Astrocyte of the spinal cord (primary cell): ENCODE measurements around the gene SLC22A23.

Experiments
- DNase-seq: peaks from one replicate; pipeline ENCODE4 v3.0.0; 2011; ENCODE audit warnings: low read depth, low spot score
- H3K4me3 ChIP-seq: 2 replicates; pipeline ENCODE4 v1.5.1; 2011; ENCODE audit warnings: low read depth, mild to moderate bottlenecking, low read length, moderate library complexity
- in situ Hi-C: cut with HindIII; loops from 2 replicates; pipeline ENCODE4 v1.10.0; 2017; ENCODE audit warnings: low sequenced_read_pairs
- TF ChIP-seq, protein P1 (sequence below): IDR thresholded peaks from 2 replicates; pipeline ENCODE4 v1.5.1; 2012; ENCODE audit warnings: low read depth, mild to moderate bottlenecking, low read length, inconsistent platforms

Gene SLC22A23

DNA sequence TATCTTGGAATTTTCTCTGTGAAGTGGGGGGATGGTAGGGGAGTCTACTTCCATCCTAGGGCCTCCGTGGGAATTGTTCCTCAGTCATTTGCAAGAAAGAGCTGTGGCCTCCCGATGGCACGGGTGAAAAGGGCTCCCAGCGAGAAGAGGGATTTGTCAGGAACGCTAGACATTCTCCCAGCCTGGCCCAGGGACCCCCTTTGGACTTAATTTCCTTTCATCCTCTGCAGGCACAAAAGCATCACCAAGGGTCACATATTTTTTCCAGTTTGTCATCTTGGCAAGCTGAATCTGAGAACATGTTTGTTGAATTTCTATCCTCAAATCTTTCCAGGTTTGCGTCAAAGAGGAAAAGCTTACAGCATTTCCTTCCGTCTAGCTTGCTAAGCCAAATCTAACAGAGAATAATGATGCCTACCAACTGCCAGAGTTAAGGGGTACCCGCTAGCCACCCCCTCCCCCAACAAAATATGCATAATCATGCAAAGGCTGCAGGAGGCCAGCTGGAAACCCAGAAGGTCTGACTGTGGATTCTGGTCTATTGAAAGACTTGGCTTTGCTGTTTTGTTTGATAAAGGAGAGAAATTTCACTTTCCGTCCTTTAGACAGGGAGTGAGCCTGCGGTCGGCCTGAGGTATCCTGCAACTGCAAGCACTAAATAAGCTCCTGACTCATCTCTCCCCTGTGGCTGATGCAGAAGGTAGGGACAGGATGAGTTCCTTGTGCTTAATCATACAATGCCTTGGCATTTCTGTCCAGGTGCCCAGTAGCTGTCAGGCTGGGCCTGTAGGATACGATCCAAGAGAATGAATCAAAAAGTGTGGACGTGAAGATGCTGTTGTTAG, 175.0 kb downstream of the SLC22A23 start:
- H3K4me3 ChIP-seq: no peak overlapping the region
- in situ Hi-C loops: loop anchor here (25.0 kb wide), 1 partner anchor 430 kb away; no protein-coding TSS in a partner anchor
- peak; percentile 95 for DNase-seq
- TF ChIP-seq, protein P1, sequence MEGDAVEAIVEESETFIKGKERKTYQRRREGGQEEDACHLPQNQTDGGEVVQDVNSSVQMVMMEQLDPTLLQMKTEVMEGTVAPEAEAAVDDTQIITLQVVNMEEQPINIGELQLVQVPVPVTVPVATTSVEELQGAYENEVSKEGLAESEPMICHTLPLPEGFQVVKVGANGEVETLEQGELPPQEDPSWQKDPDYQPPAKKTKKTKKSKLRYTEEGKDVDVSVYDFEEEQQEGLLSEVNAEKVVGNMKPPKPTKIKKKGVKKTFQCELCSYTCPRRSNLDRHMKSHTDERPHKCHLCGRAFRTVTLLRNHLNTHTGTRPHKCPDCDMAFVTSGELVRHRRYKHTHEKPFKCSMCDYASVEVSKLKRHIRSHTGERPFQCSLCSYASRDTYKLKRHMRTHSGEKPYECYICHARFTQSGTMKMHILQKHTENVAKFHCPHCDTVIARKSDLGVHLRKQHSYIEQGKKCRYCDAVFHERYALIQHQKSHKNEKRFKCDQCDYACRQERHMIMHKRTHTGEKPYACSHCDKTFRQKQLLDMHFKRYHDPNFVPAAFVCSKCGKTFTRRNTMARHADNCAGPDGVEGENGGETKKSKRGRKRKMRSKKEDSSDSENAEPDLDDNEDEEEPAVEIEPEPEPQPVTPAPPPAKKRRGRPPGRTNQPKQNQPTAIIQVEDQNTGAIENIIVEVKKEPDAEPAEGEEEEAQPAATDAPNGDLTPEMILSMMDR: no peak

DNA sequence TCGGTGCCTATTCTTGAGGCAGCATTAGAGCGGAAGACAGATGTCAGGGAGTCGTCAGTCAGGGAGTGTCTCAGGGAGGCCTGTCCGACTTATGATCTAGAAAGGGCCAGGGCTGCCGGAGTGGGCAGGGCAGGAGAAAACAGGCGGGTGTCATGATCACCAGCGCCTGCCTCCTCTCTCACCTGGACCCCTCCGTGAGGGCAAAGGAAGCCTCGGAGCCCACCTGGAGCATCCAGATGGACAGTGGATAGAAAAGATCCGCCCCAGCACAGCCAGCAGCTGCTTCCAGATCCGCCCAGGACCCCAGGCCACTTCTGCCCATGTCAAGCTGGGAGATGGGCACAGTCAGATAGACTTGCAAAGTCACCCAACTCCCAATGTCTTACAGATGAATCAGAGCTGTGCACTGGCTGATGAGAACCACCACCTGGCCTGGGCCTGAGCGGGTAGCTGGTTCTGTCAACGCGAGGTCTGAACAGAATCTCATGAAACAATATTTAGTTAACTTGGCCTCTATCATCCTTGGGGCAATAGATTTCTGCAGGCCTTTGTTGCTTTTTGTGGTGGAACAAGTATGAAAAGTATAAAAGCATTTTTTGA, 175.9 kb downstream of the SLC22A23 start:
- in situ Hi-C loops: loop anchor here (25.0 kb wide), 1 partner anchor 431 kb away; no protein-coding TSS in a partner anchor
- TF ChIP-seq, protein P1: no peak
- no peak overlapping the region for H3K4me3 ChIP-seq
- peak; percentile 51 for DNase-seq

DNA sequence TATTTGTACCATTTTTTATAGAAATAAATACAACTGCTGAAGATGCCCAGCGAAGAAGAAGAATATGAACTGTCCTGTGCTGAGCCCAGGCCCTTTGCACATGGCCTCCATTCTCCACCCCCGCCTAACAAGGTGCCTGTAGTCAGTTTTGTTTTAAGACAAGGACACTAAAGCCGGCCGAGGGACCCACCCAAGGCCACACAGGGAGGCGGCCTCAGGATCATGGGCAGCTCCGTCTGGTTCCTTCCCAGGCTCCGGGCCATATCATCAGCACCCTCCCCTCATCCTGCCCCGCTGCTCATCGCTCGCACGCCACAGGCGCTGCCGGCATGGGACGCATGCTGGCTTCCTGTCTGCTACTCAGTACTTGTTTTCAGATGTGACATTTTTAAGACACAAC, 176.8 kb downstream of the SLC22A23 start:
- in situ Hi-C loops: loop anchor here (25.0 kb wide), 1 partner anchor 432 kb away; no protein-coding TSS in a partner anchor
- TF ChIP-seq, protein P1: no peak
- no peak for DNase-seq
- H3K4me3 ChIP-seq: no peak overlapping the region

DNA sequence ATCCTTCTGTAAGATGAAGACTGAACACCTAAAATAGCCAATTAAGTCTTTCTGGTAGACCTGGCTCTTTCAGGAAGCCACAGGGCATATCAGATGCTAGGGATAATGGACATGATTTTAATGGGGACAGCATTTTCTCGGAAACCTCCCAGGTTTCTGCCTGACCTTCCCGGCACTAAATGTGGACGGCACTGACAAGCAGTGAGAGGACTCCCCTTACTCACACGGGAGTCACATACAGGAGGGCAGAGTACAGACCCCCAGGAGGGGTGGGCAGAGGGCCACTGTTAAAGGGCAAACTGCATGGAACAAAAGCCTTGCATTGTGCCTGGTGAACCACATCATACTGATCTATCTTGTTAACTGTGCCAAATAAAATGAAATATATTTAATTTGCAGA, 178.2 kb downstream of the SLC22A23 start:
- in situ Hi-C loops: loop anchor here (25.0 kb wide), 1 partner anchor 434 kb away; no protein-coding TSS in a partner anchor
- no peak overlapping the region for H3K4me3 ChIP-seq
- DNase-seq: no peak
- TF ChIP-seq, protein P1: no peak

DNA sequence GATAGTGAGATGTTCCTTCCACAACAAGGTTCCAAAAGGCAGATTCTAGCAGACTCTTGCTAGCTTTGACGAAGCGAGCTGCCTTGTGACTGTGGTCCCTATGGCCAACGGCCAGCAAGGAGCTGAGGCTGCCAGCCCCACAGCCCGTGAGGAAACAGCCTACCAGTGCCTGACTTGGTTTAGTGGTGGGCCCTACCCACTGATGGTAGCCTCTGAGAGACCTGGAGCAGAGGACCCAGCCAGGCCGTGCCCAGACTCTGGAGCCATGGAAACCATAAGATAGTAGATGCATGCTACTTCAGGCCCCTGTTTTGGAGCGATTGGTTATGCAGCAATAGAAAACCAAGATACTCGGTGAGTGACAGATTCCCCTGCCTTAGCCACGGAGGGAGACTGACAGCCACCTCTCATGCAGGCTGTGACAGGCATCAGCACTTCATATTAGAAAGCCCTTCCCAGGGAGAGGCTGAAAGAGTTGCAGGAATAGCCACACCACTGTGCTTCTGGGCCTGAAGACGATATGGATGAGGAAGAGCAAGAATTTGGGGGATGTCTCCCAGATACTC, 178.9 kb downstream of the SLC22A23 start:
- TF ChIP-seq, protein P1: no peak

DNA sequence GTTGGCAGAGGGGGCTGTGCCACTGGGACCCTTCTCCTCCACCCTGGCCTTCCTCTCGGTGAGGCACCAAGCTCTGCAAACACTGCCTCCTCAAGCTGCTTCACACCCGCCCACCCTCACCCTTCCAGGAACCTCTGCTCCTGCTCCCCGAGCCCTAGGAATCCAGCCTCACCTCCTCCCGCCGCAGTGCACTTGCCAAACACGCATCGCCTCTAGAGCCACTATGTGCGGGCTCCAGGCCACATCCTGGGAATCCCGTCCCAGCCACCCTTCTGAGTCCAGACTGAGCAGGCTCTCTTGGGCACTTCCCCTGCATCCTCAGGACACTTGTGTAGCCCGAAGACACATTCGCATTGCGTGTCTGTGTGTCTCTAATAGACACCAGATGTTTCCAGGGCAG, 179.6 kb downstream of the SLC22A23 start:
- TF ChIP-seq, protein P1: no peak
- H3K4me3 ChIP-seq: no peak overlapping the region
- DNase-seq: no peak
- in situ Hi-C loops: loop anchor here (25.0 kb wide), 1 partner anchor 435 kb away; no protein-coding TSS in a partner anchor

More for the DNA sequence above, 178.9 kb downstream of the SLC22A23 start:
- H3K4me3 ChIP-seq: no peak overlapping the region
- in situ Hi-C loops: loop anchor here (25.0 kb wide), 1 partner anchor 434 kb away; no protein-coding TSS in a partner anchor
- DNase-seq: no peak
